Lower leg skin (tissue), 4 donors: ENCODE data around the gene ZNF273. TPM values are rescaled to one million over a fixed set of nuclear protein-coding genes. Genes with fewer than 3 reads are reported as not detected.

Experiments used
- DNase-seq, 2 donors: peaks; one replicate each; pipeline ENCODE4 v3.0.0-alpha.2; 2019; ENCODE audit warnings: low spot score in 2 of 2
- H3K4me3 ChIP-seq: fragments of 200-600 bp; sonication (generic); 2 replicates; pipeline ENCODE4 v1.5.1; 2017; ENCODE audit warnings: mild to moderate bottlenecking, low read depth; ENCODE audit not compliant: poor library complexity, severe bottlenecking
- CTCF ChIP-seq, 3 donors: fragments of 450-650 bp; IDR thresholded peaks; one replicate each; pipeline ENCODE4 v1.5.1; 2016; ENCODE audit warnings: antibody characterized with exemption in 3 of 3, mild to moderate bottlenecking in 3 of 3, moderate library complexity in 2 of 3
- POLR2A ChIP-seq, 2 donors: fragments of 450-650 bp; IDR thresholded peaks; one replicate each; pipeline ENCODE4 v1.6.1; 2016 to 2017; ENCODE audit warnings: antibody characterized with exemption in 2 of 2, mild to moderate bottlenecking in 1 of 2, moderate library complexity in 1 of 2
- WGBS, 2 donors: methylation state at CpG; one replicate each; pipeline ENCODE4 v1.1.5; 2018; 5-methylcytosine and 5-hydroxymethylcytosine counted together
- intact Hi-C: fragments of 100-400 bp; cut with DNase I; formaldehyde crosslinking; loops from one replicate; pipeline ENCODE4 v1.15.0; 2023; ENCODE audit warnings: low total_unique reads
- total RNA-seq, 4 donors: library from RNA; depleted of rRNA; stranded (reverse); fragments of >200 nt; gene quantifications; one replicate each; pipeline ENCODE4 v1.1.0, GENCODE V29; 2016

ZNF273 gene
- total RNA-seq, 4 donors from 2014 or later, result 61.3 to 224 (median 66.3) TPM

DNA sequence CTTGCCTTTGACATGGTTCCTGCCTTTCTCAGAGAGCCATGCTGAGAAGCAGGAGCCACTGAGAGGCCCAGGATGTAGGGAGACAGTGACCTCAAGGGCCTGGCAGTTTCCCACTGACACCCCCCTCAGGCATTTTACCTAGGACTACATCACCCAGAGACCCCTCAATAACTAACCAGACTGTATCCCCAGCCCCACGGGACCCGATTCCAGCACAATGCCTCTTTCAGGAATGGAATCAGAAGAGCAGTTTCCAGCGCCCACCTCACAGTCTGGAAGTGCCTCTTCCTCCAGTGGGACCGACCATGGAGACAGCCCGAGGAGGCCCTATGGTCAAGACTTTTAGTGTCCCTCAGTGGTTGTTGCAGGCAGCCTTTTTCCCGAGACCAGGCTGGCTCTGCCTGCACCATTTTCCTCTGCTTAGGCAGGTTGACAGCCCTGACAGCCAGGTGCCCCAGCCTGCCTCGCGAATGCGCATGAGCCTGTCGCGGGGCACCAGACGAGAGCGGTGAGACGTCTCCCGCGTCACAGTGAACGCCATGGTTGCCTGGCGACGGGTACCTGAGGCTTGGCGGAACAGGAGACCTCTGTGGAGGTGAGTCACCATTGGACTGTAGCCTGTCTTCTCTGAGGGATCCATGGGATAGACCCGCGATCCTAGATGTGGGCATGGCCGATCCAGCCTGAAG lies 28.4 kb upstream of the ZNF273 start:
- intact Hi-C loops, result no loop called here
- peak in 1 of 2 donors; percentile 56 for DNase-seq
- TF ChIP-seq POLR2A (IDR thresholded peaks at IDR 0.05), result no peak
- H3K4me3 ChIP-seq, result no peak overlapping the region
- 78 to 83% methylated on average over 23 of the region's 23 CpGs for WGBS, 2 donors

DNA sequence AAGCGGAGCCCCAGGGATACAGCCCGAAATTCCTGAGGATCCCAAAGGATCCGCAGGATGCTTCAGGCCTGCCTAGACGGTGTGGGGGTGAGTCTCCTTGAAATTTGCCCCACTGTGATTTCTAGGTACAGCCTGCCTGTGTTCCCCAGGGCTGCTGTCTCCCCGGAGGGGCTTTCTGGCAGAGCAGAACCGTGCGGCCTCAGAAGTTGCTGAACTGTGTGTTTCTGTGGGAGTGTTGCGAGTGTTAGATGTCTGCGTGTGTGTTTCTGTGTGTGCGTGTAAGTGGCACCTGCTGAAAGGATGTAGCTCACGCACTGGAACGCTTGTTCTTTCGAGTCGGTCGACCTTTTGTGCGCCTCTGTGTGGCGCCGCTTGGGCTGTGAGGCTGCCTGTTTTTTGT lies 27.8 kb upstream of the ZNF273 start:
- TF ChIP-seq POLR2A (IDR thresholded peaks at IDR 0.05) (no peak), CTCF (IDR thresholded peaks at IDR 0.05) (no peak)
- intact Hi-C loops, result no loop called here
- WGBS, 2 donors, result 87 to 94% methylated on average over 18 of the region's 18 CpGs
- H3K4me3 ChIP-seq, result no peak overlapping the region
- peak in 1 of 2 donors; percentile 59 for DNase-seq

DNA sequence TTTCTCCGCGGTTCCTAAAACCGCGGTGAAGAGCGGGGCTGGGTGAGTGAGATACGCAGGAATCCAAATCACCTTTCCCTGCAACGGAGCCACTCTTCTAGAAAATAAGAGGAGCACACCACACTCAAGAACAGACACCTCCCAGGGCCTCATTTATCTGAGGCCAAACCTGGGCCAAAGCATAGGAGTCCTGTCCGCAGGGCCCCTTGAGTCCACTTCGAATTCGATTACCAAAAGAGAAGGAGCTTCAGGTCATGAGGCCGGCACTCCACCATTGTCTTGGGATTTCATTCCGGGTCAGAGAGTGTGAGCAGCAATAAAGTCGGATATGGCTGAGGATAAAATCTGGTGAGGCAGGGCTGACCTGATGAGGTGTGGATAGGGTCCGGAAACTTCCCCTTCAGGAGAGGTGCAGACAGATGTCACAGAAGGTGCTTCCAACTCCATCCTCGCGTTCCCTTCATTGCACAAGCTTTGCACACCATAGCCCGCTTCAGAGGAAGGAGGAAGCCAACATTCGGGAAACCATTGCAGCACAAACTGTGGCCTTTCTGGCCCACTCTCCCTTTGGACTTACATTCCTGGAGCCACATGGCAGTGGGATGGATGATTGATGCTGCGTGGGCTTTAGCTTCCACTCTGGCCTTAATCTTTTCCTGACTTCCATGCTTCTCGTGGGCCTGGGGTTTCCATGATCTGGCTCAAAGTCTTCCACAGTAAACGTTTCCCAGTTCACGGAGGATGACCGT lies 27.2 kb upstream of the ZNF273 start:
- H3K4me3 ChIP-seq, result no peak overlapping the region
- 89 to 92% methylated on average over 23 of the region's 23 CpGs for WGBS, 2 donors
- peak in 1 of 2 donors; percentile 45 for DNase-seq
- no peak for TF ChIP-seq POLR2A (IDR thresholded peaks at IDR 0.05)
- no peak for TF ChIP-seq CTCF (IDR thresholded peaks at IDR 0.05)
- intact Hi-C loops, result no loop called here

- no peak for TF ChIP-seq CTCF (IDR thresholded peaks at IDR 0.05)
- no peak for TF ChIP-seq POLR2A (IDR thresholded peaks at IDR 0.05)
- no peak overlapping the region for H3K4me3 ChIP-seq
- peak; percentile 13 to 79 for DNase-seq
- intact Hi-C loops, result no loop called here
- WGBS, 2 donors, result 31 to 40% methylated on average over 18 to 30 of the region's 39 CpGs
Observed at GRCh38 chr7:64876792-64877713, 26.0 kb upstream of the ZNF273 start.

- H3K4me3 ChIP-seq, result no peak overlapping the region
- peak in 1 of 2 donors; percentile 70 for DNase-seq
- TF ChIP-seq POLR2A (IDR thresholded peaks at IDR 0.05) (no peak), CTCF (IDR thresholded peaks at IDR 0.05) (no peak)
- intact Hi-C loops, result no loop called here
- WGBS, 2 donors, result 76 to 78% methylated on average over 34 of the region's 34 CpGs
Observed at GRCh38 chr7:64877714-64878610, 25.1 kb upstream of the ZNF273 start.
